H9 (cell line): Measurements from ENCODE around the gene ZNF296. TPM values are rescaled to one million over a fixed set of nuclear protein-coding genes. Genes with fewer than 3 reads are reported as not detected.

ENCODE experiments used
- DNase-seq: peaks from one replicate; pipeline ENCODE4 v3.0.0-alpha.2; 2017
- H2AFZ ChIP-seq: one replicate; pipeline ENCODE4 v1.6.1; 2013; ENCODE audit warnings: mild to moderate bottlenecking, low read length, control low read depth, moderate library complexity
- H2AK5ac ChIP-seq: 2 replicates; pipeline ENCODE4 v1.6.1; 2013; ENCODE audit warnings: low read length, control low read depth, mixed read lengths; ENCODE audit not compliant: insufficient read length
- H2BK120ac ChIP-seq: one replicate; pipeline ENCODE4 v1.6.1; 2013; ENCODE audit warnings: low read depth, mild to moderate bottlenecking, low read length, control low read depth, inconsistent platforms; ENCODE audit not compliant: poor library complexity, severe bottlenecking
- H2BK12ac ChIP-seq: 2 replicates; pipeline ENCODE4 v1.6.1; 2013; ENCODE audit warnings: low read length, control low read depth, mixed read lengths, low read depth; ENCODE audit not compliant: insufficient read length
- H2BK15ac ChIP-seq: 2 replicates; pipeline ENCODE4 v1.6.1; 2013; ENCODE audit warnings: low read depth, low read length, control low read depth
- H2BK20ac ChIP-seq: one replicate; pipeline ENCODE4 v1.6.1; 2013; ENCODE audit warnings: low read depth, mild to moderate bottlenecking, low read length, control low read depth, inconsistent platforms; ENCODE audit not compliant: poor library complexity, severe bottlenecking
- H2BK5ac ChIP-seq: 2 replicates; pipeline ENCODE4 v1.6.1; 2013; ENCODE audit warnings: low read length, control low read depth, mixed read lengths; ENCODE audit not compliant: insufficient read length
- H3K14ac ChIP-seq: 2 replicates; pipeline ENCODE4 v1.6.1; 2013; ENCODE audit warnings: low read length, control low read depth; ENCODE audit not compliant: insufficient read depth
- H3K18ac ChIP-seq: 2 replicates; pipeline ENCODE4 v1.6.1; 2013; ENCODE audit warnings: low read depth, mild to moderate bottlenecking, mixed read lengths, low read length, control low read depth; ENCODE audit not compliant: insufficient read length
- H3K23ac ChIP-seq: 2 replicates; pipeline ENCODE4 v1.6.1; 2013; ENCODE audit warnings: low read length, control low read depth, mixed read lengths, low read depth; ENCODE audit not compliant: insufficient read length
- H3K23me2 ChIP-seq: 2 replicates; pipeline ENCODE4 v1.6.1; 2013; ENCODE audit warnings: low read depth, mild to moderate bottlenecking, mixed read lengths, low read length, control low read depth; ENCODE audit not compliant: insufficient read length, poor library complexity, severe bottlenecking
- H3K27ac ChIP-seq: 2 replicates; pipeline ENCODE4 v1.5.1; 2013; ENCODE audit warnings: low read length, control low read depth, mixed read lengths, low read depth; ENCODE audit not compliant: insufficient read length
- H3K27me3 ChIP-seq: 2 replicates; pipeline ENCODE4 v1.6.1; 2013; ENCODE audit warnings: low read length, control low read depth, inconsistent platforms; ENCODE audit not compliant: insufficient read depth
- H3K4ac ChIP-seq: 2 replicates; pipeline ENCODE4 v1.6.1; 2013; ENCODE audit warnings: low read depth, mild to moderate bottlenecking, control low read depth, inconsistent platforms, low read length, moderate library complexity
- H3K4me1 ChIP-seq: 2 replicates; pipeline ENCODE4 v1.6.1; 2013; ENCODE audit warnings: low read length, control low read depth, inconsistent platforms; ENCODE audit not compliant: insufficient read depth
- H3K4me2 ChIP-seq: 2 replicates; pipeline ENCODE4 v1.6.1; 2013; ENCODE audit warnings: low read length, control low read depth, mixed read lengths; ENCODE audit not compliant: insufficient read length, insufficient read depth
- H3K56ac ChIP-seq: 2 replicates; pipeline ENCODE4 v1.6.1; 2013; ENCODE audit warnings: low read depth, mild to moderate bottlenecking, mixed read lengths, low read length, control low read depth; ENCODE audit not compliant: insufficient read length
- H3K79me1 ChIP-seq: 2 replicates; pipeline ENCODE4 v1.6.1; 2013; ENCODE audit warnings: low read depth, mild to moderate bottlenecking, moderate library complexity, low read length, control low read depth, inconsistent platforms; ENCODE audit not compliant: insufficient read depth, poor library complexity, severe bottlenecking
- H3K79me2 ChIP-seq: 2 replicates; pipeline ENCODE4 v1.6.1; 2013; ENCODE audit warnings: low read length, control low read depth, inconsistent platforms; ENCODE audit not compliant: insufficient read depth
- H3K9ac ChIP-seq: 2 replicates; pipeline ENCODE4 v1.6.1; 2013; ENCODE audit warnings: low read length, control low read depth, mixed read lengths; ENCODE audit not compliant: insufficient read length; ENCODE audit errors: extremely low read depth
- H3K9me3 ChIP-seq: one replicate; pipeline ENCODE4 v1.6.1; 2013; ENCODE audit warnings: low read depth, low read length, inconsistent platforms; ENCODE audit not compliant: control insufficient read depth
- H3T11ph ChIP-seq: one replicate; pipeline ENCODE4 v1.6.1; 2013; ENCODE audit warnings: mild to moderate bottlenecking, low read length, control low read depth, inconsistent platforms
- H4K20me1 ChIP-seq: one replicate; pipeline ENCODE4 v1.6.1; 2013; ENCODE audit not compliant: control insufficient read depth, insufficient read length, insufficient read depth
- H4K5ac ChIP-seq: 2 replicates; pipeline ENCODE4 v1.6.1; 2013; ENCODE audit warnings: low read depth, mild to moderate bottlenecking, mixed read lengths, low read length, control low read depth; ENCODE audit not compliant: insufficient read length
- H4K8ac ChIP-seq: replicated peaks from 2 replicates; pipeline ENCODE4 v1.6.1; 2013; ENCODE audit warnings: low read length, control low read depth, mixed read lengths, low read depth; ENCODE audit not compliant: insufficient read length
- H4K91ac ChIP-seq: 2 replicates; pipeline ENCODE4 v1.6.1; 2013; ENCODE audit warnings: low read depth, mild to moderate bottlenecking, moderate library complexity, mixed read lengths, low read length, control low read depth; ENCODE audit not compliant: insufficient read length
- H3K27ac Mint-ChIP-seq, 3 experiments: 2 replicates in 2 of 3; 3 replicates in 1 of 3; pipeline ENCODE4 v1.8.0; 2020 to 2021; ENCODE audit warnings: mixed read lengths in 3 of 3, mild to moderate bottlenecking in 1 of 3, moderate library complexity in 1 of 3
- H3K27me3 Mint-ChIP-seq: 2 replicates; pipeline ENCODE4 v1.8.0; 2021; ENCODE audit warnings: low read depth, mild to moderate bottlenecking, moderate library complexity, mixed read lengths
- H3K36me3 Mint-ChIP-seq, 3 experiments: 2 replicates in 2 of 3; 3 replicates in 1 of 3; pipeline ENCODE4 v1.8.0; 2020 to 2021; ENCODE audit warnings: low read depth in 3 of 3, mixed read lengths in 3 of 3; ENCODE audit not compliant: insufficient read depth in 1 of 3
- H3K4me1 Mint-ChIP-seq, 2 experiments: 2 replicates each; pipeline ENCODE4 v1.8.0; 2020; ENCODE audit warnings: mixed read lengths in 2 of 2
- H3K4me3 Mint-ChIP-seq, 2 experiments: 2 replicates in 1 of 2; 3 replicates in 1 of 2; pipeline ENCODE4 v1.8.0; 2020 to 2021; ENCODE audit warnings: mild to moderate bottlenecking in 2 of 2, mixed read lengths in 2 of 2, moderate library complexity in 1 of 2
- H3K9me3 Mint-ChIP-seq, 2 experiments: 2 replicates in 1 of 2; 3 replicates in 1 of 2; pipeline ENCODE4 v1.8.0; 2020; ENCODE audit warnings: mild to moderate bottlenecking in 2 of 2, mixed read lengths in 2 of 2, moderate library complexity in 1 of 2
- WGBS: extraction: QIAGEN DNeasy Blood & Tissue Kit; methylation state at CpG from one replicate; pipeline ENCODE4 v1.1.7; 2013; ENCODE audit warnings: missing lambda C conversion rate, low lambda C conversion rate, mixed read lengths; ENCODE audit not compliant: insufficient read length; ENCODE audit errors: extremely low coverage; 5-methylcytosine and 5-hydroxymethylcytosine counted together
- total RNA-seq: library from RNA; stranded (reverse); gene quantifications from 2 replicates; pipeline ENCODE4 v1.2.1, GENCODE V29; 2021
- TF ChIP-seq, protein P1 (sequence below): fragments of 200-600 bp; sonication (generic); conservative IDR thresholded peaks from 3 replicates; pipeline ENCODE4 v1.8.0; 2021; ENCODE audit warnings: antibody characterized with exemption, mild to moderate bottlenecking

Gene ZNF296
- total RNA-seq, 1 experiment from 2014 or later = 14.8 TPM

- H4K8ac ChIP-seq = no peak overlapping the region
- no peak overlapping the region for H3T11ph ChIP-seq
- no CpG with 5 or more reads among the region's 6 CpGs for WGBS
- H3K9ac ChIP-seq = no peak overlapping the region
- Mint-ChIP-seq H3K27ac (no peak overlapping the region; a peak in 1 of 7 replicates), H3K4me1 (peaks cover 12 to 14% of the 10 kb centered on the region in 2 experiments), H3K9me3 (no peaks in the 10 kb centered on the region), H3K36me3 (peaks cover 0 to 4% (median 0%) of the 10 kb centered on the region in 3 experiments; a peak in 1 of 7 replicates), H3K4me3 (no peak overlapping the region), H3K27me3 (no peaks in the 10 kb centered on the region)
- H2AK5ac ChIP-seq = no peak overlapping the region
- H3K27me3 ChIP-seq = no peaks in the 10 kb centered on the region
- no peaks in the 10 kb centered on the region for H3K23me2 ChIP-seq
- no peaks in the 10 kb centered on the region for H4K20me1 ChIP-seq
- no peak for DNase-seq
- H2BK120ac ChIP-seq = no peak overlapping the region
- no peak overlapping the region for H3K23ac ChIP-seq
- H2BK12ac ChIP-seq = no peak overlapping the region
- peaks cover 6% of the 10 kb centered on the region for H3K79me1 ChIP-seq
- no peak overlapping the region for H3K4ac ChIP-seq
- no peak overlapping the region for H4K91ac ChIP-seq
- no peaks in the 10 kb centered on the region for H3K9me3 ChIP-seq
- no peak overlapping the region for H2BK5ac ChIP-seq
- no peak overlapping the region for H3K56ac ChIP-seq
- H3K14ac ChIP-seq = no peak overlapping the region
- no peak overlapping the region for H3K27ac ChIP-seq
- no peak overlapping the region for H3K18ac ChIP-seq
- H3K4me1 ChIP-seq = no peaks in the 10 kb centered on the region
- no peak overlapping the region for H2AFZ ChIP-seq
- no peak overlapping the region for H3K4me2 ChIP-seq
- no peak overlapping the region for H2BK20ac ChIP-seq
- TF ChIP-seq, protein P1, sequence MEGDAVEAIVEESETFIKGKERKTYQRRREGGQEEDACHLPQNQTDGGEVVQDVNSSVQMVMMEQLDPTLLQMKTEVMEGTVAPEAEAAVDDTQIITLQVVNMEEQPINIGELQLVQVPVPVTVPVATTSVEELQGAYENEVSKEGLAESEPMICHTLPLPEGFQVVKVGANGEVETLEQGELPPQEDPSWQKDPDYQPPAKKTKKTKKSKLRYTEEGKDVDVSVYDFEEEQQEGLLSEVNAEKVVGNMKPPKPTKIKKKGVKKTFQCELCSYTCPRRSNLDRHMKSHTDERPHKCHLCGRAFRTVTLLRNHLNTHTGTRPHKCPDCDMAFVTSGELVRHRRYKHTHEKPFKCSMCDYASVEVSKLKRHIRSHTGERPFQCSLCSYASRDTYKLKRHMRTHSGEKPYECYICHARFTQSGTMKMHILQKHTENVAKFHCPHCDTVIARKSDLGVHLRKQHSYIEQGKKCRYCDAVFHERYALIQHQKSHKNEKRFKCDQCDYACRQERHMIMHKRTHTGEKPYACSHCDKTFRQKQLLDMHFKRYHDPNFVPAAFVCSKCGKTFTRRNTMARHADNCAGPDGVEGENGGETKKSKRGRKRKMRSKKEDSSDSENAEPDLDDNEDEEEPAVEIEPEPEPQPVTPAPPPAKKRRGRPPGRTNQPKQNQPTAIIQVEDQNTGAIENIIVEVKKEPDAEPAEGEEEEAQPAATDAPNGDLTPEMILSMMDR = no peak
- H2BK15ac ChIP-seq = no peak overlapping the region
- no peaks in the 10 kb centered on the region; the same call in 1 of the 2 replicates for H3K79me2 ChIP-seq
- no peak overlapping the region for H4K5ac ChIP-seq
These were observed 46.6 kb upstream of the ZNF296 start for GRCh38 chr19:45122832-45123231.
